GM19372 (cell line): ENCODE measurements around the gene AK3.

Source experiments
- ATAC-seq: cut with Tn5 transposase; IDR thresholded peaks from one replicate; pipeline ENCODE4 v1.9.1; 2021; ENCODE audit warnings: mild to moderate bottlenecking, low read depth, moderate library complexity; ENCODE audit not compliant: unreplicated experiment

The AK3 gene

DNA sequence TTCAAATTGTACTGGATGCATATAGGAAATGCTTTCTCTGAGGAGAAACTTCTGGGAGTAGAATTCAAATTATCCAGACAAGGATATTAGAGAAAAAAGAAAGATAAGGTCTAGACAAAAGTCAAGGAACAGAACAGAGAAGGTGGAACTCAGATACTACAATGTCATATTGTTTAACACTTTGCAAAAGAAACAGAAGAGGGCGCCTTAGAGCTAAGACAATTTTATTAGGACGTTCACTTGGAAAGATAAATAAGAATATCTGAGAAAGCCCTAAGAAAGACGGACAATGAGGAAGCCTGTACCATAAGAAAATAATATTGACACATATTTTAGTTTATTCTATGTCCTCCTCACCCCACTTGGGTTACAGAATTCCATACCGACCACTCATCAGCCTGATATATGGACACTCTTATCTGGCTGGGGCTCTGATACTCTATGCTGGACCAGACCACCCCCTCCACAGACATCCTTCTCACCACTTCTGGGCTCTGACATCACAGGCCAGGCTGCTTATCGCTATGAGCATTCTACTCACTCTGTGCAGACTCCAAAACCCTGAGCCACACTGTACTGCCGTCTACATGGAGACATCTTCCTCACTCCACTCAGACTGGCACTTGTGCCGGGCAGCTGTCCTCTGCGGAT lies 9.1 kb upstream of the AK3 start:
- ATAC-seq, result no peak

DNA sequence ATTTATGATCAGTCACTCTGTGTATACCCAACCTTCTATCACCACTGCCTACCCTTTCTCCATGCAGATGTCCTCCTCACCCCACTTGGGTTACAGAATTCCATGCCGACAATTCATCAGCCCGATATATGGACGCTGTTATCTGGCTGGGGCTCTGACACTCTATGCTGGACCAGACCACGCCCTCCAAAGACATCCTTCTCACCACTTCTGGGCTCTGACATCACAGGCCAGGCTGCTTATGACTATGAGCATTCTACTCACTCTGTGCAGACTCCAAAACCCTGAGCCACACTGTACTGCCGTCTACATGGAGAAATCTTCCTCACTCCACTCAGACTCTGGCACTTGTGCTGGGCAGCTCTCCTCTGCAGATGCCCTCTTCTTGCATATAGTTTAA lies 7.6 kb upstream of the AK3 start:
- no peak for ATAC-seq

- no peak for ATAC-seq
These were observed 5.5 kb upstream of the AK3 start for GRCh38 chr9:4746278-4747030.

- no peak for ATAC-seq
These were observed 2.3 kb upstream of the AK3 start for GRCh38 chr9:4743131-4743875.

GRCh38 chr9:4742246-4742645 lies 1.2 kb upstream of the AK3 start:
- no peak for ATAC-seq

DNA sequence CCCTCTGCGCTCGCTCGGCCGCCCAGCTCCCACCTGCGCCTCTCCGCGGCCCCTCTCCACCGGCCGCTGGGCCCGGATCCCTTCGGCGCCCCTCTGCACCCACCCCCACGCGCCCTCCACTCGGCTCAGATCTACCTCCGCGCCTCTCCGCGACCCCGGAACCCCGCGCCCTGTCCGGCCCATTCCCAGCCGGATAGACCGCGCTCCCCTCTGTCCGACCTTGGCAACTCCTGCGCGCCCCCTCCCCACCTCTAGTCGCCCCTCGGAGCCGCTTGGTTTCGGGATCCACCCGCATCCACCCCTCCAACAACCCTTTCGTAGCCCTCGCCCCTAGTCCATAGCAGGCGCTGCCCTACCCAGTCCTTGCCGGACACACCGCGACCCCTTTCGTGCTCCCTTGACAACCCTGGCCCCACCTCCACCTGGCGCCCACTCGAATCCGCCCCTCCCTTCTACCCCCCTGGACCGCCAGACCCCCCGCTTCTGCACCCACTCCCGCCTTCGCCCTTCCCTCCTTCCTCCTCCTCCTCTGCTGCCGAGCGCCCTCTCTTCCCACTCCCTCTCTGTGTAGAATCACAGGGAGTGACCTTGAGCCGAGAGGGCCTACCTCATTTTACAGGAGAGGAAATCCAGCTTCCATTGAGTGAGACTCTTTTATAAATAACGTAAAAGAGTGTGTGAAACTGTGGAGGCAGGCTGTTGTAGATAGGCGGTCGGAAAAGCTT lies 525 bp upstream of the AK3 start:
- no peak for ATAC-seq

- no peak for ATAC-seq
These were observed 689 bp downstream of the AK3 start for GRCh38 chr9:4740388-4740637.

DNA sequence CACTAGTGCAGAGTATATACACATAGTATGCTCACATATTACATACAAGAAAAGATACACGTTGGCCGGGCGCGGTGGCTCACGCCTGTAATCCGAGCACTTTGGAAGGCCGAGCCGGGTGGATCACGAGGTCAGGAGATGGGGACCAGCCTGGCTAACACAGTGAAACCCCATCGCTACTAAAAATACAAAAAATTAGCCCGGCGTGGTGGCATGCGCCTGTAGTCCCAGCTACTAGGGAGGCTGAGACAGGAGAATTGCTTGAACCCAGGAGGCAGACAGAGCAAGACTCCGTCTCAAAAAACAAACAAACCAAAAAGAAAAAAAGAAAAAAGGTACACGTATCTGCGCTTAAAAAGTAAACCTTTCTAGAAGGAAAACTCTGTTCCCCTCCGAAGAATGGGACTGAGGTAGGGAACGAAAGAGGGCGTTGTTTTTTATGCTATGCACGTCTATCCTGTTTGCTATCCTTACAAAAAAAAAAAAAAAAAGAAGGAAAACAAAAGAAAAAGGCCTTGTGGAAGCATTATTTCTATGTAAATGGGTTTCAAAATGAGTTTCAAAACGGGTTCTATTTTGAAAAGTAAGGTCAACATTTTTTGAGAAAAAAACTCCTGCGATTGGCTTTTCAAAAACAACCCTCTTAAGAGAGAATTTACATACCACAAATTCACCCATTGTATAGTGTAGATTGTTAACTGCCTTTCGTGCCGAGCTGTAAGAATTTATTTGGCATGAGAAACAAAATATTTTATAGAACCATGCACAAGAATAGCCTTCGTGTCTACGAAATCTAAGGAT lies 1.2 kb downstream of the AK3 start:
- no peak for ATAC-seq

DNA sequence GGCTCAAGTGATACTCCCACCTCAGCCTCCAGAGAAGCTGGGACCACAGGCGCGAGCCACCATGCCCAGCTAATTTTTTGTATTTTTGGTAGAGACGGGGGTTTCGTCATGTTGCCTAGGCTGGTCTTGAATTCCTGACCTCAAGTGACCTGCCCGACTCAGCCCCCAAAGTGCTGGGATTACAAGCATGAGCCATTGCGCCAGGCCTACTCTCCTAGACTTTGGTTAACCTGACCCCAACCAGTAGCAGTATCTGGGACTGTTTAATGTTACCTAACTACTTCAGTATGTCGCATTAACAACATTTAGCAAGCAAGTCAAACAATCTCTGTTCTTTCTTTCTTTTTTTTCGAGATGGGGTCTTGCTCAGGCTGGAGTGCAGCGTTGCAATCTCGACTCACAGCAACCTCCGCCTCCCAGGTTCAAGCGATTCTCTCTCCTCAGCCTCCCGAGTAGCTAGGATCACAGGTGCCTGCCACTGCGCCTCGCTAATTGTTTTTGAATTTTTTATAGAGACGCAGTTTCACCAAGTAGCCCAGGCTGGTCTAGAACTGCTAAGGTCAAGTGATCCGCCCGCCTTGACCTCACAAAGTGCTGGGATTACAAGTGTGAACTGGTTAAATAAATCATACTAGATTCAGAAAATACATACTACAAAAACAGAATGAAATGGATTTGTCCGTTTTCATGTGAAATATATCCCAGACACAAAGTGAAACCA lies 2.0 kb downstream of the AK3 start:
- ATAC-seq, result no peak

GRCh38 chr9:4734150-4734549 lies 6.9 kb downstream of the AK3 start:
- no peak for ATAC-seq

DNA sequence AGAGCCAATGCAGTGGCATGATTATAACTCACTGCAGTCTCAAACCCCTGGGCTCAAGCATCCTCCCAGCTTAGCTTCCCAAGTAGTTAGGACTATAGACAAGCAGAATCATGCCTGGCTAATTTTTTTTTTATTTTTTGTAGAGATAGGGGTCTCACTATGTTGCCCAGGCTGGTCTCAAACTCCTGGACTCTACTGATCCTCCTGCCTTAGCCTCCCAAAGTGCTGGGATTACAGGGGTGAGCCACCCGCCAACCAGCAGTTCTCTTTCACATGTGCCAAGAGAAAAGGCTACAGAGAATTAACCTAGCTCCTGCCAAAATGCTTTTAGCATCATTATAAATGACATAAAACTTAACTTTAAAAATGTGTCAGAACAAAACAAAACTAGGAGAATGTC lies 8.1 kb downstream of the AK3 start:
- ATAC-seq, result no peak

DNA sequence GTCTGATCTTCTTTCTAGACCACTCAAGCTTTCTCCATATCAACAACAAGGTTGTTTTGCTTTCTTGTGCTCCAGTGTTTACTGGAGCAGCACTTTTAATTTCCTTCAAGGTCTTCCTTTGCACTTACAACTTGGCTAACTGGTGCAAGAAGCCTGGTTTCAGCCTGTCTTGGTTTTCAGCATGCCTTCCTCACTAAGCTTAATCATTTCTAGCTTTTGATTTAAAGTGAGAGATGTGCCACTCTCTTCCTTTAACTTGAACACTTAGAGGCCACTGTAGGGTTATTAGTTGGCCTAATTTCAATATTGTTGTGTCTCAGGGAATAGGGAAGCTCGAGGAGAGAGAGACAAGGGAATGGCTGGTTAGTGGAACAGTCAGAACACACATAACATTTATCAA lies 13.4 kb downstream of the AK3 start:
- no peak for ATAC-seq

- ATAC-seq, result no peak
These were observed 15.1 kb downstream of the AK3 start for GRCh38 chr9:4725706-4726442.

DNA sequence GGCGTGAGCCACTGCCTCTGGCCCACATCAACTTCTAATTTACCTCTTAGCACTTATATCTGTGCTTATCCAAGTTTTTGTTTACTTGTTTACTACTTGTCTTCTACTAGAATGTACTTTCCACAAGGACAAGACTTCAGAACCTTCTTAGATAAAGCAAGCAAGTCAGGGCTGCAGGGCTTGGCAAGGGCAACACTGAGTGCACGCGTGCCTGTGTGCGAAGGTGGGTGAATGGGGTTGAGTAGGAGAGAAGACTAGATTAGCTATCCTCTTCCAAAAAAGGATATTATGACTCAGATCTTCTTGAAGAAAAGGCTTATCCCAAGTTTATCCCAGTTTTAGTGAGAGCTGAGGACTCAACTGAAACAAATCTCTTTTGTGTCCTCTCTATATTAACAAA lies 19.3 kb downstream of the AK3 start:
- ATAC-seq, result no peak

GRCh38 chr9:4718911-4719310 lies 22.1 kb downstream of the AK3 start:
- no peak for ATAC-seq

DNA sequence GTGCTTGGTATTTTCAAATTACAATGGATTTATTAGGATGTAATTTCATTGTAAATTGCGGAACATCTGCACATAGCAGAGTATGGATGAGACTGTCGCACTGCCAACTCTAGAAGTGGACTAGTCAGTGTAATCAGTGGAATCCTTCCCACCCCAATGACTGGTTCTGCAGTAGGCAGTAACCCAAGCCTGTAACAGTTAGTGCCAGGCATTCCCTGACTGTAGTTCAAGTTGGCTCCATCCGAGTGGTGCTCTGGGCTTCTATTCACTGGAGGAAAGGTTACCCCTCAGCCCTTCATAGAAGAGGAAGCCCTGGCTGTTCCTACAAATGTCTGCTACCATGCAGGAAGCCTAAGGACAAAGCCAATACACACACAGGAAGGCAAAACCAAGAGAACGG lies 23.2 kb downstream of the AK3 start:
- no peak for ATAC-seq

DNA sequence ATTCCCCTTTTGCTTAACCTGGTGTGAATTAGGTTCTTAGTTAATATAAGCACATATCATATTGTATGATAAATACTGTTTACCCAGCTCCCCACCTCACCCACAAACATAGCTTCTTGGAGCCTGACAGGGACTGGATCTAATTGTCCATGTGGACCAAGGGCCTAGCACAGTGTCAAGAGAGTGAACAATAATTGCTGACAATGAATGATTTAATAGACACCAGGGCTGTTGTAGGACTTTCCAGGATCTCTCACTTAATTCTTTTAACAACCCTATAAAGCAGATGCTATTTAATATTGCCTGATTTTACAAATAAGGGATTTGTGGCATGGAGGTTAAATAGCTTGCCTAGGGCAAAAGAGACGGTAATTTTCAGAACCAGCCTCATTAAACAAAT lies 24.8 kb downstream of the AK3 start:
- no peak for ATAC-seq

- ATAC-seq, result no peak
These were observed 26.6 kb downstream of the AK3 start for GRCh38 chr9:4714266-4715016.

DNA sequence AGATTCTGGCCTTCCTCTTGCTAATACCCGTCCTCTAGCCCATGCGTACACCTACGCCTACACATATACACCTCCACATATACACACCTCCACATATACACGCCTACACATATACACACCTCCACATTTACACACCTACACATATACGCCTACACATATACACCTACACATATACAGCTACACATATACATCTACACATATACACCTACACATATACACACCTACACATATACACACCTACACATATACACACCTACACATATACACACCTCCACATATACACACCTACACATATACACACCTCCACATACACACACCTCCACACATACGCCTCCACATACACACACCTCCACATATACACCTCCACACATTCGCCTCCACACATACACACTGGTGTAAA lies 27.2 kb downstream of the AK3 start:
- no peak for ATAC-seq
